ENCODE data around the gene ARCN1.
A peak's percentile ranks its signal among the peaks of the same experiment; 100 is the strongest.
"Not testable (repeated sequence)": the region's sequence is repeated elsewhere in the genome, so short reads cannot be mapped to it uniquely, and the experiment has no call there.

Gene ARCN1

DNA sequence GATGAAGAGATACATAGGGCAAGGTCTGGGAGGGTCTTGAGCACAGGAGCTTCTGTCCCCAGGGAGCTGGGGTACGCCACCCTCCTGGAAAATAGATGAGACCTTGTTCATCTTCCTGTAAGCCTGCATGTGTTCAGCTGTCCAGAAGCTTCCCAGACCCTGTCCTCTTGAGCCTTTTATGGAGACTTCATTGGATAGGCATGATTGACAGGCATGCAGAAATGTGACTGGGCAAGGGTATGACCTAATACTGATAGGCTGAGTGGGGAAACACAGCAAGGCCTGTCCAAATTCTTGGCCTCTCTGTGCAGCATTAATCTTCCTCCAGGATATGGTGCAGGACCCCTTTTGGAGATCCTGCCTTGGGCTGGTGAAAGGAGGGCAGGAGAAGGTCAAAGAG lies 15.7 kb downstream of the ARCN1 start:
- ChIA-PET POLR2A (ENCODE audit: low non-redundant PET) (no interaction called here), CTCF (no interaction called here)
- no peak overlapping the region for H3K27ac ChIP-seq
- TF ChIP-seq CTCF (conservative IDR thresholded peaks at IDR 0.05; ENCODE audit: low read depth): no peak
- DNase-seq (ENCODE audit: low spot score): no peak

- no peak for TF ChIP-seq CTCF (conservative IDR thresholded peaks at IDR 0.05; ENCODE audit: low read depth)
- ChIA-PET POLR2A (ENCODE audit: low non-redundant PET) (interaction anchor here (0.6 kb wide), 1 partner anchor 55 kb away, joined by 5 read pairs; no protein-coding TSS in a partner anchor), CTCF (interaction anchor here (0.7 kb wide), 1 partner anchor 408 kb away, joined by 3 read pairs; no protein-coding TSS in a partner anchor)
- DNase-seq (ENCODE audit: low spot score): no peak
- H3K27ac ChIP-seq: no peak overlapping the region
Measured at GRCh38 chr11:118592616-118593367, 20.6 kb downstream of the ARCN1 start.

DNA sequence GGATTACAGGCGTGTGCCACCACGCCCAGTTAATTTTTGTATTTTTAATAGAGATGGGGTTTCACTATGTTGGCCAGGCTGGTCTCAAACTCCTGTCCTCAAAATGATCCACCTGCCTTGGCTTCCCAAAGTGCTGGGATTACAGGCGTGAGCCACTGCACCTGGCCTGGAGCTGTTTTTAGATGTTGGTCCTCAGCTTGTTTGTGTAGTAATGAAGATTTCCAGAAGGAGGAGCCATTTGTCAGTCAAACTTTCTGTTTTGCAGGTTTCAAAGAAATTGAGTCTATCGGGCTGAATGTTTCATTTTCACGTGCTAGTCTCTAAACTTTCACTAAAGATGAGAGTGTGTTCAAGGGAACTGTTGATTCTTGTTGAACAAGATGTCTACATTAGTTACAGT lies 22.8 kb downstream of the ARCN1 start:
- POLR2A ChIA-PET (ENCODE audit: low non-redundant PET): not testable (repeated sequence)
- H3K27ac ChIP-seq: peak overlapping the region; percentile 39
- peak; percentile 64 for TF ChIP-seq CTCF (conservative IDR thresholded peaks at IDR 0.05; ENCODE audit: low read depth)
- DNase-seq (ENCODE audit: low spot score): peak; percentile 25
- CTCF ChIA-PET: interaction anchor here (0.6 to 2.0 kb wide), 9 partner anchors 10 to 172 kb away, joined by 3 to 7 read pairs (median 4); no protein-coding TSS in a partner anchor

- ChIA-PET POLR2A (ENCODE audit: low non-redundant PET) (no interaction called here), CTCF (no interaction called here)
- no peak for DNase-seq (ENCODE audit: low spot score)
- no peak overlapping the region for H3K27ac ChIP-seq
- TF ChIP-seq CTCF (conservative IDR thresholded peaks at IDR 0.05; ENCODE audit: low read depth): no peak
Measured at GRCh38 chr11:118596224-118597146, 24.3 kb downstream of the ARCN1 start.

DNA sequence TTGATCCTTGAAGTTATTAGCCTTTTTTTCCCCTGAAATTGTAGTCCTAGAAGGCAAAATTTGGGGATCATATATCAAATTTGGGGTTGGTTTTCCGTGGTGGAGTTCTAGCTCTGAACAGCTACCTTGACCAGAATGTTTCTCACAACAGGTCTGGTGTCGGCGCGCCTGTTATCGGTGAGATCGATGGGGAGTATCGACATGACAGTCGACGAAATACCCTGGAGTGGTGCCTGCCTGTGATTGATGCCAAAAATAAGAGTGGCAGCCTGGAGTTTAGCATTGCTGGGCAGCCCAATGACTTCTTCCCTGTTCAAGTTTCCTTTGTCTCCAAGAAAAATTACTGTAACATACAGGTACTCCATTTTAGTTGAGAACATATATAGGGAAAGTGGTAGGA lies 25.3 kb downstream of the ARCN1 start:
- POLR2A ChIA-PET (ENCODE audit: low non-redundant PET): no interaction called here
- CTCF ChIA-PET: interaction anchor here (1.0 kb wide), 1 partner anchor 62 kb away, joined by 3 read pairs; no protein-coding TSS in a partner anchor
- no peak for TF ChIP-seq CTCF (conservative IDR thresholded peaks at IDR 0.05; ENCODE audit: low read depth)
- H3K27ac ChIP-seq: no peak overlapping the region
- DNase-seq (ENCODE audit: low spot score): no peak

DNA sequence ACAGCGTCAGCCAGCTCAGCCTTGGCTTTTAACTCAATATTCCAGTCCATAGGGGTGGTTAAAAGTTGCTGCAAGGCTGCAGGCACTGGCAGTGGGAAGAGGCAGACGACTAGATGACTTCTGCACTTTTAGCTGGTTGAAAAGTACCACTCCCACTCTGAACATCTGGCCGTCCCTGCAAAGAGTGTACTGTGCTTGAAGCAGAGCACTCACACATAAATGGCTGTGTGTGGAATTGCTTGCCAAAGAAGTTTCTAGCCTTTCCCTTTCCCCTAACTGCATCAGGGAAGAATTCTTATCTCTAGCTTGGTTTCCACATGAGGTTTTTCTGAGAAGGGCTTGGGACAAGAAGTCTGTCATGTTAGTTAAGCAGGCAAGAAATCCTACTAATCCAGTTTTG lies 30.1 kb downstream of the ARCN1 start:
- no peak for TF ChIP-seq CTCF (conservative IDR thresholded peaks at IDR 0.05; ENCODE audit: low read depth)
- no peak for DNase-seq (ENCODE audit: low spot score)
- POLR2A ChIA-PET (ENCODE audit: low non-redundant PET): no interaction called here
- CTCF ChIA-PET: interaction anchor here (0.6 to 0.7 kb wide), 2 partner anchors 22 to 1911 kb away, joined by 3 to 5 read pairs; no protein-coding TSS in a partner anchor
- H3K27ac ChIP-seq: no peak overlapping the region

- ChIA-PET CTCF (interaction anchor here (0.9 to 4.6 kb wide), 4 partner anchors 9 to 354 kb away, joined by 3 to 25 read pairs (median 6); no protein-coding TSS in a partner anchor), POLR2A (ENCODE audit: low non-redundant PET) (interaction anchor here (1.1 kb wide), 1 partner anchor 16 kb away, joined by 3 read pairs; no protein-coding TSS in a partner anchor)
Measured at GRCh38 chr11:118603709-118604108, 31.5 kb downstream of the ARCN1 start.

More at GRCh38 chr11:118603709-118604108, 31.5 kb downstream of the ARCN1 start:
- H3K27ac ChIP-seq: peak overlapping the region; percentile 40
- DNase-seq (ENCODE audit: low spot score): not testable (repeated sequence)
